Measurements from ENCODE around the gene ZNHIT2.

DNA sequence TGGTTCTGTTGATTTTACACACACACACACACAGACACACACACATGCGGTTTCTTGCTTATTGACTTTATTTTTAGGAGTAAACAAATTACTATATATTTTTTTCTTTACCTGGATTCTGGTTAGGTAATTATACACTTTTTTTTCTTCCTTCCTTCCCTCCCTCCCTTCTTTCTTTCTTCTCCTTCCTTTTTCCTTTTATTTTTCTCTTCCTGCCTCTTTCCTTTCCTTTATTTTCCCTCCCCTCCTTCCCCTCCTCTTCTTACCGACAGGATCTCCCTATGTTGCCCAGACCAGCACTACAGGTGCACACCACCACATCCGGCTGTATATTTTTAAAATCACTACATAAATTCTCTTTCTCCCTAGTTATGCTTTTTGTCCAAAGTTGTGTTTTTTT, 49.4 kb upstream of the ZNHIT2 start:
- TF ChIP-seq, protein P1, sequence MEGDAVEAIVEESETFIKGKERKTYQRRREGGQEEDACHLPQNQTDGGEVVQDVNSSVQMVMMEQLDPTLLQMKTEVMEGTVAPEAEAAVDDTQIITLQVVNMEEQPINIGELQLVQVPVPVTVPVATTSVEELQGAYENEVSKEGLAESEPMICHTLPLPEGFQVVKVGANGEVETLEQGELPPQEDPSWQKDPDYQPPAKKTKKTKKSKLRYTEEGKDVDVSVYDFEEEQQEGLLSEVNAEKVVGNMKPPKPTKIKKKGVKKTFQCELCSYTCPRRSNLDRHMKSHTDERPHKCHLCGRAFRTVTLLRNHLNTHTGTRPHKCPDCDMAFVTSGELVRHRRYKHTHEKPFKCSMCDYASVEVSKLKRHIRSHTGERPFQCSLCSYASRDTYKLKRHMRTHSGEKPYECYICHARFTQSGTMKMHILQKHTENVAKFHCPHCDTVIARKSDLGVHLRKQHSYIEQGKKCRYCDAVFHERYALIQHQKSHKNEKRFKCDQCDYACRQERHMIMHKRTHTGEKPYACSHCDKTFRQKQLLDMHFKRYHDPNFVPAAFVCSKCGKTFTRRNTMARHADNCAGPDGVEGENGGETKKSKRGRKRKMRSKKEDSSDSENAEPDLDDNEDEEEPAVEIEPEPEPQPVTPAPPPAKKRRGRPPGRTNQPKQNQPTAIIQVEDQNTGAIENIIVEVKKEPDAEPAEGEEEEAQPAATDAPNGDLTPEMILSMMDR (conservative IDR thresholded peaks at IDR 0.05; ENCODE audit: low read length), result no peak
- no peak for TF ChIP-seq EZH2phosphoT487 (IDR thresholded peaks at IDR 0.05; ENCODE audit: borderline replicate concordance)
